C4-2B (cell line): Measurements from ENCODE around the gene METTL26.

Source experiments
- ZFX ChIP-seq: fragments of 450-650 bp; IDR thresholded peaks from 2 replicates; pipeline ENCODE4 v1.6.1; 2017
- TF ChIP-seq, protein P1 (sequence below): fragments of 450-650 bp; conservative IDR thresholded peaks from 2 replicates; pipeline ENCODE4 v1.5.1; 2017; ENCODE audit warnings: mild to moderate bottlenecking

DNA sequence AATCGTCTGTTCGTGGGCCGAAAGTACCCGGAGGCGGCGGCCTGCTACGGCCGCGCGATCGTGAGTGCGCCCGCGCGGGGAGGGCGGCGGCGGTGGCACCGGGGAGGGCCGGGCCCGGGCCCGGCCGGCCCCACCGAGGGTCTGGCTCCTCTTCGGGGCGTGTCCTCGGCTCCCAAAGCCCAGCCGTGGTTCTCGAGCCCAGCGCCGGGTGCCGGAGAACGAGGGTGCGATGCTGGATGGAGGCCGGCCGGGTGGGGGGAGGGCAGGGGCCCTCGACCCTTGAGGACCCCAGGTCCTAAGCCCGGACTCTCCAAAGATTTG is 44.5 kb upstream of the METTL26 start:
- TF ChIP-seq, protein P1, sequence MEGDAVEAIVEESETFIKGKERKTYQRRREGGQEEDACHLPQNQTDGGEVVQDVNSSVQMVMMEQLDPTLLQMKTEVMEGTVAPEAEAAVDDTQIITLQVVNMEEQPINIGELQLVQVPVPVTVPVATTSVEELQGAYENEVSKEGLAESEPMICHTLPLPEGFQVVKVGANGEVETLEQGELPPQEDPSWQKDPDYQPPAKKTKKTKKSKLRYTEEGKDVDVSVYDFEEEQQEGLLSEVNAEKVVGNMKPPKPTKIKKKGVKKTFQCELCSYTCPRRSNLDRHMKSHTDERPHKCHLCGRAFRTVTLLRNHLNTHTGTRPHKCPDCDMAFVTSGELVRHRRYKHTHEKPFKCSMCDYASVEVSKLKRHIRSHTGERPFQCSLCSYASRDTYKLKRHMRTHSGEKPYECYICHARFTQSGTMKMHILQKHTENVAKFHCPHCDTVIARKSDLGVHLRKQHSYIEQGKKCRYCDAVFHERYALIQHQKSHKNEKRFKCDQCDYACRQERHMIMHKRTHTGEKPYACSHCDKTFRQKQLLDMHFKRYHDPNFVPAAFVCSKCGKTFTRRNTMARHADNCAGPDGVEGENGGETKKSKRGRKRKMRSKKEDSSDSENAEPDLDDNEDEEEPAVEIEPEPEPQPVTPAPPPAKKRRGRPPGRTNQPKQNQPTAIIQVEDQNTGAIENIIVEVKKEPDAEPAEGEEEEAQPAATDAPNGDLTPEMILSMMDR: no peak
- peak; percentile 65 for TF ChIP-seq ZFX
